Adrenal gland (tissue), 19 donors: ENCODE results near the gene MKNK2. TPM values are rescaled to one million over a fixed set of nuclear protein-coding genes. Genes with fewer than 3 reads are reported as not detected.
A peak's percentile ranks its signal among the peaks of the same experiment; 100 is the strongest.

Experiments used
- DNase-seq, 7 donors: peaks; one replicate each; pipeline ENCODE4 v3.0.0-alpha.2; 2019 to 2020
- H3K27ac ChIP-seq, 5 donors: fragments of 200-600 bp; sonication (generic) in 4 of 5; 1 replicate in 3 of 5; 2 replicates in 2 of 5; pipeline versions ENCODE4 v1.5.1 to v1.8.0; 2016 to 2020; ENCODE audit warnings: mild to moderate bottlenecking in 1 of 5
- H3K27me3 ChIP-seq: fragments of 200-600 bp; 2 replicates; pipeline ENCODE4 v1.8.0; 2021
- H3K36me3 ChIP-seq, 2 donors: fragments of 200-600 bp; replicated peaks in 1 of 2; 1 replicate in 1 of 2; 2 replicates in 1 of 2; pipeline versions ENCODE4 v1.5.1 to v1.8.0; 2018 to 2022
- H3K4me1 ChIP-seq, 2 donors: fragments of 200-600 bp; replicated peaks in 1 of 2; 1 replicate in 1 of 2; 2 replicates in 1 of 2; pipeline versions ENCODE4 v1.5.1 to v1.8.0; 2018 to 2021
- H3K4me3 ChIP-seq, 4 donors: fragments of 200-600 bp; sonication (generic) in 3 of 4; one replicate each; pipeline ENCODE4 v1.5.1; 2016 to 2018
- H3K9me3 ChIP-seq, 3 donors: fragments of 200-600 bp; sonication (generic) in 1 of 3; replicated peaks in 1 of 3; 1 replicate in 2 of 3; 2 replicates in 1 of 3; pipeline versions ENCODE4 v1.5.1 to v1.8.0; 2016 to 2021
- POLR2A ChIP-seq, 2 donors: fragments of 450-650 bp; IDR thresholded peaks; one replicate each; pipeline ENCODE4 v1.6.1; 2017; ENCODE audit warnings: antibody characterized with exemption in 2 of 2, mild to moderate bottlenecking in 2 of 2, moderate library complexity in 1 of 2
- WGBS, 4 donors: extraction: QIAGEN DNeasy Blood & Tissue Kit in 2 of 4; methylation state at CpG; one replicate each; pipeline versions ENCODE4 v1.1.5 to v1.1.7; 2013 to 2017; 5-methylcytosine and 5-hydroxymethylcytosine counted together
- intact Hi-C, 2 donors: fragments of 100-400 bp; cut with DNase I; formaldehyde crosslinking; loops; one replicate each; pipeline versions ENCODE4 v1.14.1 to v1.15.0; 2022 to 2023
- long read RNA-seq, 10 donors: library from polyadenylated mRNA in 3 of 10; unstranded in 2 of 10; stranded (forward) in 1 of 10; transcript quantifications; one replicate each; pipeline ENCODE4 v2.0.0 and lab custom pipeline, GENCODE V29; 2021 to 2026
- polyA plus RNA-seq, 3 donors: library from polyadenylated mRNA; stranded (reverse); fragments of 200-250 nt in 2 of 3; fragments of 350-450 nt in 1 of 3; fragmentation: Illumina TruSeq in 1 of 3; extraction: RNeasy Lipid Tissue Mini Kit (QIAGEN cat#74804) in 1 of 3; gene quantifications; one replicate each; pipeline ENCODE4 v1.2.3, GENCODE V29; 2013 to 2014
- total RNA-seq, 9 donors: library from RNA; depleted of rRNA in 4 of 9; stranded (reverse); fragments of >200 nt in 4 of 9; fragments of 120-200 nt in 1 of 9; fragmentation: NEBNext Ultra II Directional in 1 of 9; extraction: Animal tissue kit (Norgen Biotek cat#: 25700) in 1 of 9; gene quantifications; one replicate each; pipeline versions ENCODE4 v1.1.0 to v1.2.4, GENCODE V29; 2013 to 2023
- TF ChIP-seq, protein P1 (sequence below), 6 experiments: fragments of 450-650 bp in 4 of 6; fragments of 200-600 bp in 2 of 6; sonication (generic) in 1 of 6; IDR thresholded peaks; 1 replicate in 5 of 6; 2 replicates in 1 of 6; pipeline versions ENCODE4 v1.5.1 to v1.8.0; 2016 to 2021; ENCODE audit warnings: antibody characterized with exemption in 6 of 6, mild to moderate bottlenecking in 2 of 6, moderate library complexity in 1 of 6
- donor health status: healthy with polysubstance abuse.
- donor health status: Bipolar disorder and iron deficiency.
- donor health status: DM: yes; HTN: yes; CAD: no.
- donor health status: DM: no; HTN: no; CAD: no.
- donor health status: DM: no; HTN: no; CAD: no.
- donor health status: DM: yes; HTN: yes; CAD: no.

The MKNK2 gene
- total RNA-seq (100 to 1,000 TPM in 8 of 9 donors, 10 to 100 TPM in 1; 25.5 to 440 (median 171) TPM), polyA plus RNA-seq (100 to 1,000 TPM in 2 of 3 donors, 10 to 100 TPM in 1; 30.4 to 238 (median 140) TPM)
- long read RNA-seq, donor 1, transcript MKNK2-202 (14 exons, 1,744 nt) = major isoform, 5 of 10 reads
- long read RNA-seq, donor 1, partial matches to known transcripts = 0 of 10 reads
- long read RNA-seq, donor 1, other reads (novel, unspliced or antisense) = 0 of 10 reads
- long read RNA-seq, donor 2, transcript MKNK2-201 (14 exons, 3,774 nt) = major isoform, 7 of 14 reads
- long read RNA-seq, donor 2, partial matches to known transcripts = 0 of 14 reads
- long read RNA-seq, donor 2, other reads (novel, unspliced or antisense) = 0 of 14 reads
- long read RNA-seq, donor 3, partial matches to known transcripts = 0 of 8 reads
- long read RNA-seq, donor 3, other reads (novel, unspliced or antisense) = 0 of 8 reads
- long read RNA-seq, donor 4, partial matches to known transcripts = 1 of 22 reads
- long read RNA-seq, donor 4, other reads (novel, unspliced or antisense) = 17 of 22 reads
- long read RNA-seq, donor 5, transcript MKNK2-202 (14 exons, 1,744 nt) = major isoform, 103 of 414 reads
- long read RNA-seq, donor 5, transcript MKNK2-201 (14 exons, 3,774 nt) = minor isoform, 63 of 414 reads
- long read RNA-seq, donor 5, transcript MKNK2-211 (4 exons, 875 nt) = minor isoform, 20 of 414 reads
- long read RNA-seq, donor 5, partial matches to known transcripts = 44 of 414 reads
- long read RNA-seq, donor 5, other reads (novel, unspliced or antisense) = 182 of 414 reads
- long read RNA-seq, donor 6, partial matches to known transcripts = 20 of 24 reads
- long read RNA-seq, donor 6, other reads (novel, unspliced or antisense) = 1 of 24 reads
- long read RNA-seq, donor 7, partial matches to known transcripts = 0 of 4 reads
- long read RNA-seq, donor 7, other reads (novel, unspliced or antisense) = 0 of 4 reads
- long read RNA-seq, donor 8, transcript MKNK2-202 (14 exons, 1,744 nt) = minor isoform, 5 of 18 reads
- long read RNA-seq, donor 8, transcript MKNK2-201 (14 exons, 3,774 nt) = major isoform, 9 of 18 reads
- long read RNA-seq, donor 8, partial matches to known transcripts = 0 of 18 reads
- long read RNA-seq, donor 8, other reads (novel, unspliced or antisense) = 0 of 18 reads
- long read RNA-seq, donor 9, partial matches to known transcripts = 0 of 5 reads
- long read RNA-seq, donor 9, other reads (novel, unspliced or antisense) = 0 of 5 reads
- long read RNA-seq, donor 10, partial matches to known transcripts = 30 of 41 reads
- long read RNA-seq, donor 10, other reads (novel, unspliced or antisense) = 0 of 41 reads

- 2 to 20% (median 3%) methylated on average over 5 to 92 of the region's 93 CpGs for WGBS, 4 donors
- peak within 1 kb of the TSS; percentile 62 to 99 (median 88) for H3K4me3 ChIP-seq
- peak within 1 kb of the TSS; percentile 89 to 99 (median 98) for H3K27ac ChIP-seq
- no peaks in the 10 kb centered on the region for H3K9me3 ChIP-seq
- peaks cover 52 to 57% of the 10 kb centered on the region in 2 donors for H3K4me1 ChIP-seq
- TF ChIP-seq POLR2A (IDR thresholded peaks at IDR 0.05) = peak; percentile 98 to 99
- TF ChIP-seq, protein P1, sequence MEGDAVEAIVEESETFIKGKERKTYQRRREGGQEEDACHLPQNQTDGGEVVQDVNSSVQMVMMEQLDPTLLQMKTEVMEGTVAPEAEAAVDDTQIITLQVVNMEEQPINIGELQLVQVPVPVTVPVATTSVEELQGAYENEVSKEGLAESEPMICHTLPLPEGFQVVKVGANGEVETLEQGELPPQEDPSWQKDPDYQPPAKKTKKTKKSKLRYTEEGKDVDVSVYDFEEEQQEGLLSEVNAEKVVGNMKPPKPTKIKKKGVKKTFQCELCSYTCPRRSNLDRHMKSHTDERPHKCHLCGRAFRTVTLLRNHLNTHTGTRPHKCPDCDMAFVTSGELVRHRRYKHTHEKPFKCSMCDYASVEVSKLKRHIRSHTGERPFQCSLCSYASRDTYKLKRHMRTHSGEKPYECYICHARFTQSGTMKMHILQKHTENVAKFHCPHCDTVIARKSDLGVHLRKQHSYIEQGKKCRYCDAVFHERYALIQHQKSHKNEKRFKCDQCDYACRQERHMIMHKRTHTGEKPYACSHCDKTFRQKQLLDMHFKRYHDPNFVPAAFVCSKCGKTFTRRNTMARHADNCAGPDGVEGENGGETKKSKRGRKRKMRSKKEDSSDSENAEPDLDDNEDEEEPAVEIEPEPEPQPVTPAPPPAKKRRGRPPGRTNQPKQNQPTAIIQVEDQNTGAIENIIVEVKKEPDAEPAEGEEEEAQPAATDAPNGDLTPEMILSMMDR (IDR thresholded peaks at IDR 0.05) = peak in 4 of 6 experiments; percentile 34 to 76 (median 53)
- no peaks in the 10 kb centered on the region for H3K27me3 ChIP-seq
- intact Hi-C loops = no loop called here
- DNase-seq = peak; percentile 87 to 95 (median 92)
- H3K36me3 ChIP-seq = peaks cover 0 to 19% of the 10 kb centered on the region in 2 donors
Observed at GRCh38 chr19:2050991-2051772, at the start of gene MKNK2. TSS of gene MKNK2 (minus strand) at chr19:2051244. CDS start at chr19:2050851, 393 bp downstream.

DNA sequence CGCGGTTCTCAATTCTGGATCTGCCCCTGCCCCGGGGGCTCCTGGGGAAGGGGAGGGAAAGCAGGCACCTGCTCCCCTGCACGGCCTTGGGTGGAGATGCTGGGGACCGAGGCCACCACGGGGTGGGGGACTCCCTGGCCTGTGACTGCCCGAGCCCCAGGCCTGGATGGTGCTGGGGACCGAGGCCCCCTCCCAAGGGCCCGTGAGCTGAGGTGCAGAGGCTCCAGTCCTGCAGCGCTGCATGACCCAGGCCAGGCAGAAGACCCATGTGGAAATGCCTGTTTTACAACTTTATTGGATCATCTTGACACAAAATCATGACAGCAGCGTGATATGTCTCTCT, 49.6 kb upstream of the MKNK2 start:
- intact Hi-C loops = no loop called here
- H3K27me3 ChIP-seq = no peaks in the 10 kb centered on the region
- peaks cover 7 to 10% of the 10 kb centered on the region in 2 donors for H3K4me1 ChIP-seq
- WGBS, 4 donors = 85 to 94% (median 91%) methylated on average over 7 to 11 of the region's 11 CpGs
- no peak overlapping the region for H3K27ac ChIP-seq
- no peaks in the 10 kb centered on the region for H3K9me3 ChIP-seq
- peaks cover 0 to 44% of the 10 kb centered on the region in 2 donors for H3K36me3 ChIP-seq
- TF ChIP-seq, protein P1 (IDR thresholded peaks at IDR 0.05) = no peak
- no peak for TF ChIP-seq POLR2A (IDR thresholded peaks at IDR 0.05)
- DNase-seq = no peak
- no peak overlapping the region for H3K4me3 ChIP-seq

GRCh38 chr19:2099937-2100718, 49.1 kb upstream of the MKNK2 start:
- Histone ChIP-seq H3K4me1 (peaks cover 13 to 16% of the 10 kb centered on the region in 2 donors), H3K27ac (no peak overlapping the region), H3K27me3 (no peaks in the 10 kb centered on the region), H3K4me3 (no peak overlapping the region), H3K36me3 (peaks cover 0 to 39% of the 10 kb centered on the region in 2 donors), H3K9me3 (no peaks in the 10 kb centered on the region)
- WGBS, 4 donors = 89 to 96% (median 91%) methylated on average over 13 to 39 of the region's 39 CpGs
- DNase-seq = no peak
- intact Hi-C loops = no loop called here
- TF ChIP-seq, protein P1 (IDR thresholded peaks at IDR 0.05) = no peak
- TF ChIP-seq POLR2A (IDR thresholded peaks at IDR 0.05) = no peak
